Mesothelial cell of epicardium (in vitro differentiated cells): Measurements from ENCODE around the gene VRK2. TPM values are rescaled to one million over a fixed set of nuclear protein-coding genes. Genes with fewer than 3 reads are reported as not detected.
"Not testable (repeated sequence)": the region's sequence is repeated elsewhere in the genome, so short reads cannot be mapped to it uniquely, and the experiment has no call there.

Source experiments
- DNase-seq, 2 experiments: peaks; one replicate each; pipeline ENCODE4 v3.0.0; 2021; ENCODE audit warnings: low spot score in 2 of 2; ENCODE audit not compliant: unreplicated experiment in 2 of 2
- H3K27ac Mint-ChIP-seq: 2 replicates; pipeline ENCODE4 v1.8.0; 2021; ENCODE audit warnings: mixed read lengths
- H3K27me3 Mint-ChIP-seq: 2 replicates; pipeline ENCODE4 v1.8.0; 2021; ENCODE audit warnings: low read depth, mixed read lengths
- H3K36me3 Mint-ChIP-seq: 2 replicates; pipeline ENCODE4 v1.8.0; 2021; ENCODE audit warnings: mixed read lengths
- H3K4me1 Mint-ChIP-seq: 2 replicates; pipeline ENCODE4 v1.8.0; 2021; ENCODE audit warnings: mixed read lengths
- H3K4me3 Mint-ChIP-seq: 2 replicates; pipeline ENCODE4 v1.8.0; 2021; ENCODE audit warnings: mild to moderate bottlenecking, moderate library complexity, mixed read lengths
- H3K9me3 Mint-ChIP-seq: 2 replicates; pipeline ENCODE4 v1.8.0; 2021; ENCODE audit warnings: mixed read lengths
- CTCF ChIP-seq: fragments of 200-600 bp; sonication (generic); IDR thresholded peaks from one replicate; pipeline ENCODE4 v1.5.0; 2021; ENCODE audit warnings: antibody characterized with exemption; ENCODE audit not compliant: unreplicated experiment
- total RNA-seq: library from RNA; stranded (reverse); gene quantifications from 3 replicates; pipeline ENCODE4 v1.2.1, GENCODE V29; 2021

VRK2 gene
- total RNA-seq, 1 donor from 2014 or later: 22.9 TPM

- Mint-ChIP-seq H3K36me3 (peaks cover 43% of the 10 kb centered on the region), H3K4me3 (no peak overlapping the region), H3K9me3 (peaks cover 10% of the 10 kb centered on the region), H3K27ac (no peak overlapping the region), H3K27me3 (no peaks in the 10 kb centered on the region), H3K4me1 (peaks cover 7% of the 10 kb centered on the region)
- no peak for DNase-seq
- TF ChIP-seq CTCF: no peak
Observed at GRCh38 chr2:58155160-58155778, 108.7 kb downstream of the VRK2 start.

- H3K4me1 Mint-ChIP-seq: peaks cover 7% of the 10 kb centered on the region
- no peaks in the 10 kb centered on the region for H3K27me3 Mint-ChIP-seq
- H3K27ac Mint-ChIP-seq: no peak overlapping the region
- no peak overlapping the region for H3K4me3 Mint-ChIP-seq
- DNase-seq: no peak
- peaks cover 10% of the 10 kb centered on the region for H3K9me3 Mint-ChIP-seq
- TF ChIP-seq CTCF: no peak
- peaks cover 48% of the 10 kb centered on the region for H3K36me3 Mint-ChIP-seq
Observed at GRCh38 chr2:58156780-58157179, 110.2 kb downstream of the VRK2 start.

DNA sequence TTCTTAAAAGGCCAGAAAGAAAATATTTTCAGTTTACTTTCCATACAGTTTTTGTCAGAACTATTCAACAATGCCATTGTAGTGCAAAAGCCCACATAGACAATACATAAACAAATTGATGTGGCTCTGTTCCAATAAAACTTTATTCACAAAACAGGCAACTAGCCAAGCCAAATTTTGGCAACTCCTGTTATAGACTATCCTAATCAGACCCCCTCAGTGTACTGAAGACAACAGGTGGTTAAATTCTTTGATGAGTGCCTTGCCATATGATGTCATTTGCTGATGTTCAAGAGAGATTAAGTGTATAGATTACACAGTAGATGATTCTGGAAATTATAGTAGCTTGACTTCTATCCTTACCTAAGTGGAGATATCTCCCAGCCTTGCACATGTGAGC is 111.1 kb downstream of the VRK2 start:
- H3K27ac Mint-ChIP-seq: no peak overlapping the region
- H3K4me3 Mint-ChIP-seq: no peak overlapping the region
- no peak for TF ChIP-seq CTCF
- peaks cover 10% of the 10 kb centered on the region for H3K9me3 Mint-ChIP-seq
- H3K4me1 Mint-ChIP-seq: peaks cover 7% of the 10 kb centered on the region
- H3K27me3 Mint-ChIP-seq: no peaks in the 10 kb centered on the region
- DNase-seq: no peak
- peaks cover 50% of the 10 kb centered on the region for H3K36me3 Mint-ChIP-seq

GRCh38 chr2:58158481-58158880 is 111.9 kb downstream of the VRK2 start:
- H3K27me3 Mint-ChIP-seq: no peaks in the 10 kb centered on the region
- H3K9me3 Mint-ChIP-seq: peaks cover 10% of the 10 kb centered on the region
- peaks cover 7% of the 10 kb centered on the region for H3K4me1 Mint-ChIP-seq
- H3K4me3 Mint-ChIP-seq: no peak overlapping the region
- peaks cover 50% of the 10 kb centered on the region for H3K36me3 Mint-ChIP-seq
- TF ChIP-seq CTCF: no peak
- no peak for DNase-seq
- peak overlapping the region; percentile 68 for H3K27ac Mint-ChIP-seq

GRCh38 chr2:58163913-58164312 is 117.3 kb downstream of the VRK2 start:
- Mint-ChIP-seq H3K27ac (no peak overlapping the region), H3K4me1 (no peaks in the 10 kb centered on the region), H3K4me3 (no peak overlapping the region), H3K27me3 (no peaks in the 10 kb centered on the region), H3K9me3 (no peaks in the 10 kb centered on the region), H3K36me3 (peaks cover 23% of the 10 kb centered on the region)
- TF ChIP-seq CTCF: no peak
- DNase-seq: no peak

GRCh38 chr2:58168130-58168529 is 121.5 kb downstream of the VRK2 start:
- not testable (repeated sequence) for H3K27ac Mint-ChIP-seq, DNase-seq, H3K4me1 Mint-ChIP-seq, H3K4me3 Mint-ChIP-seq, H3K27me3 Mint-ChIP-seq
- Mint-ChIP-seq H3K9me3 (peaks cover 30% of the 10 kb centered on the region), H3K36me3 (peaks cover 41% of the 10 kb centered on the region)

DNA sequence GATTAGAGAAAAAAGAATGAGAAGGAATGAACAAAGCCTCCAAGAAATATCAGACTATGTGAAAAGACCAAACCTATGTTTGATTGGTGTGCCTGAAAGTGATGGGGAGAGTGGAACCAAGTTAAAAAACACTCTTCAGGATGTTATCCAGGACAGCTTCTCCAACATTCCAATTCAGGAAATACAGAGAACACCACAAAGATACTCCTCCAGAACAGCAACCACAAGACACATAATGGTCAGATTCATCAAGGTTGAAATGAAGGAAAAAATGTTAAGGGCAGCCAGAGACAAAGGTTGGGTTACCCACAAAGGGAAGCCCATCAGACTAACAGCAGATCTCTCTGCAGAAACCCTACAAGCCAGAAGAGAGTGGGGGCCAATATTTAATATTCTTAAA is 123.2 kb downstream of the VRK2 start:
- Mint-ChIP-seq H3K36me3 (peaks cover 55% of the 10 kb centered on the region), H3K9me3 (peaks cover 43% of the 10 kb centered on the region)
- not testable (repeated sequence) for H3K27ac Mint-ChIP-seq, H3K27me3 Mint-ChIP-seq, H3K4me3 Mint-ChIP-seq, H3K4me1 Mint-ChIP-seq, DNase-seq

GRCh38 chr2:58170334-58170933 is 123.8 kb downstream of the VRK2 start:
- H3K9me3 Mint-ChIP-seq: peaks cover 43% of the 10 kb centered on the region
- H3K27ac Mint-ChIP-seq, H3K4me3 Mint-ChIP-seq, H3K27me3 Mint-ChIP-seq, DNase-seq, H3K4me1 Mint-ChIP-seq: not testable (repeated sequence)
- peaks cover 58% of the 10 kb centered on the region for H3K36me3 Mint-ChIP-seq

DNA sequence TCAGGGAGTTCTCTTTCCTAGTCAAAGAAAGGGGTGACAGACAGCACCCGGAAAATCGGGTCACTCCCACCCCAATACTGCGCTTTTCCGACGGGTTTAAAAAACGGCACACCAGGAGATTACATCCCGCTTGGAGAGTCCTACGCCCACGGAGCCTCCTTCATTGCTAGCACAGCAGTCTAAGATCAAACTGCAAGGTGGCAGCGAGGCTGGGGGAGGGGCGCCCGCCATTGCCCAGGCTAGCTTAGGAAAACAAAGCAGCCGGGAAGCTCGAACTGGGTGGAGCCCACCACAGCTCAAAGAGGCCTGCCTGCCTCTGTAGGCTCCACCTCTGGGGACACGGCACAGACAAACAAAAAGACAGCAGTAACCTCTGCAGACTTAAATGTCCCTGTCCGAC is 125.2 kb downstream of the VRK2 start:
- not testable (repeated sequence) for H3K4me1 Mint-ChIP-seq, H3K27ac Mint-ChIP-seq, H3K27me3 Mint-ChIP-seq, H3K4me3 Mint-ChIP-seq, DNase-seq
- Mint-ChIP-seq H3K36me3 (peaks cover 60% of the 10 kb centered on the region), H3K9me3 (peaks cover 43% of the 10 kb centered on the region)
